ENCODE data around the gene YPEL2. TPM values are rescaled to one million over a fixed set of nuclear protein-coding genes. Genes with fewer than 3 reads are reported as not detected.

YPEL2 gene
- polyA plus RNA-seq, 3 donors from 2014 or later, result 5.6 to 13.0 (median 11.0) TPM

DNA sequence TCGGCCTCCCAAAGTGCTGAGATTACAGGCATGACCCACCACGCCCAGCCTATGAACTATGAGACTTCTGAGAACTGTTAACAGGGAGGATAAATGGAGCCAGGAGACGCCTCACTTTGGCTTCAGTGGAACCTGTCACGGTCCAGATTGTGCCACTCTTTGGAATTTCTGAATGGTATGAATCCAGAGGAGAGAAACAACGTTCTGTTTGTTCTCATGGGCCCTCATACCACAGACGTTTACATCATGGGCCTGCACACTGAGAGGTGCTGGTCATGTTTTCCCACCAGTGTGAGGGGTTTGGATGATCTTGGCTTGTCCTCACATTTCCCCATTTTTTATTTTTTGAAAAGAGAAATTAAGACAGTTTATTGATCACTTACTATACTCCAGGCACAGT is 90.3 kb downstream of the YPEL2 start:
- Mint-ChIP-seq H3K36me3 (no peaks in the 10 kb centered on the region), H3K9me3 (peaks cover 0 to under 1% (median 0%) of the 10 kb centered on the region in 6 donors), H3K27me3 (ENCODE audit: low read depth in 3 of 3) (no peaks in the 10 kb centered on the region), H3K4me3 (no peak overlapping the region), H3K4me1 (no peaks in the 10 kb centered on the region), H3K27ac (no peak overlapping the region)
- DNase-seq, result no peak

DNA sequence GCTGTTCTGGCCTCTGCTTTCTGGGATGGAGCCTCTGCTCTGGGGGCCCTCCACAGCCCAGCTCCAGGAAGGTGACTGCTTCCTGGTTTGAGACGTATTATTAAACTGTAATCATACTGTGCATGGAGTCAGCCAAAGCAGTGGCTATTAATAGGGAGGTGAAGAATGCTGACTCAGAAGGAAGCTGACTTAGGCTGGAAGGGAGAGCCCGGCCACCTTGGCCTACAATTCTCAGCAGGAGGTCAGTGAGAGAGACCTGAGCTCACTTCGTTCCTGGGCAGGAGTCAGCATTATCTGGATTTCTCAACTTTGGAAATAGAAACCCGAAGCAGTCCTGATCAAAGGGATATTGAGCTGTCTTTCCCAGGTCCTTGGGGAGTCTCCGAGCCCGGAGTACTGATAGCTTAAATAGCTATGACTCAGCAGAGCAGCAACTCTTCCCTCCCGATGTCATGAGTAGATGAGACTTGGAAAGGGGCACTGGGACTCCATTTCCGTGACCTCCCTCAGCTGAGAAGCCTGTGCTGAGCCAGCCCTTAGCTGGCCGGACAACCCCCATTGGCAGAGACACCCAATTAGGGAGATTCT is 91.8 kb downstream of the YPEL2 start:
- no peaks in the 10 kb centered on the region for H3K27me3 Mint-ChIP-seq (ENCODE audit: low read depth in 3 of 3)
- no peak for DNase-seq
- H3K4me1 Mint-ChIP-seq, result no peaks in the 10 kb centered on the region
- no peak overlapping the region for H3K4me3 Mint-ChIP-seq
- H3K36me3 Mint-ChIP-seq, result no peaks in the 10 kb centered on the region
- no peak overlapping the region for H3K27ac Mint-ChIP-seq
- no peaks in the 10 kb centered on the region for H3K9me3 Mint-ChIP-seq

DNA sequence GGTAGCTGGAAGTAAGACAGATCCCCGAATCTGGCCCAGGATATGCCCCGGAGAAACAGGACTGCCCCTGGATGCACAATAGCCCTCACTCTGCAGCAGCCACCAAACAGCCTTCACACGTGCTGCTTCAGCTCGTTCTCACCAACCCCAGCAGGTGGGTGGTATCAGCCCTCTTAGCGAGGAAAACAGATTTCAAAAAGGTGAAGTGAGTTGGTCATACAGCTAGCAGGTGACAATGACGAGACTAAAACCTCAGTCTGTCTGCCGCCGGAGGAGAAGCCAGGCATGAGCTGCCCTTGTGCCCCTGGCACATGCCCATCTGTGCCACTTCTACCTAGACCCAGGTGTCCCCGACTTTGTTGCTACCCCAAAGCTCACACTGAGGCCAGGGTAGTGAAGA is 92.4 kb downstream of the YPEL2 start:
- H3K36me3 Mint-ChIP-seq, result no peaks in the 10 kb centered on the region
- H3K4me3 Mint-ChIP-seq, result no peak overlapping the region
- H3K27me3 Mint-ChIP-seq (ENCODE audit: low read depth in 3 of 3), result no peaks in the 10 kb centered on the region
- no peak overlapping the region for H3K27ac Mint-ChIP-seq
- no peaks in the 10 kb centered on the region for H3K9me3 Mint-ChIP-seq
- H3K4me1 Mint-ChIP-seq, result no peaks in the 10 kb centered on the region
- no peak for DNase-seq

DNA sequence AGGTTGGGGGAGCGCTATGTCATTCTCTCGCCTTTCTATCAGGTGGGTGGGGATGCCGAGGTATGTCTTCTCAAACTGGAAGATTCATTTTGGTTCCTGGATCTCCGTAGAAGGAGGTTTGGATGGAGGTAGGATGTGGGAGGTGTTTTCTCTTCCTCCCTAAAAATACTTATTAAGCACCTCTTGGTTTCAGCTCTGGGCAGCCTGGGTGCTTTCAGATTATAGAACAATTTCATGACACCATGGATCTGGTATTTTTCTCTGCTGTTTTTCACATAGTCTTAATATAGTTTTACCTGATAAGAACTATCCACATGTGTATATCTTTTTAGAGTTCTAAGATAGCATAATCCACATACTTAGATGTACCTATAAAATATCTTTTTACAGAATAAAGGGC is 92.9 kb downstream of the YPEL2 start:
- no peaks in the 10 kb centered on the region for H3K27me3 Mint-ChIP-seq (ENCODE audit: low read depth in 3 of 3)
- no peaks in the 10 kb centered on the region for H3K36me3 Mint-ChIP-seq
- DNase-seq, result no peak
- H3K27ac Mint-ChIP-seq, result no peak overlapping the region
- H3K9me3 Mint-ChIP-seq, result no peaks in the 10 kb centered on the region
- no peak overlapping the region for H3K4me3 Mint-ChIP-seq
- H3K4me1 Mint-ChIP-seq, result no peaks in the 10 kb centered on the region

DNA sequence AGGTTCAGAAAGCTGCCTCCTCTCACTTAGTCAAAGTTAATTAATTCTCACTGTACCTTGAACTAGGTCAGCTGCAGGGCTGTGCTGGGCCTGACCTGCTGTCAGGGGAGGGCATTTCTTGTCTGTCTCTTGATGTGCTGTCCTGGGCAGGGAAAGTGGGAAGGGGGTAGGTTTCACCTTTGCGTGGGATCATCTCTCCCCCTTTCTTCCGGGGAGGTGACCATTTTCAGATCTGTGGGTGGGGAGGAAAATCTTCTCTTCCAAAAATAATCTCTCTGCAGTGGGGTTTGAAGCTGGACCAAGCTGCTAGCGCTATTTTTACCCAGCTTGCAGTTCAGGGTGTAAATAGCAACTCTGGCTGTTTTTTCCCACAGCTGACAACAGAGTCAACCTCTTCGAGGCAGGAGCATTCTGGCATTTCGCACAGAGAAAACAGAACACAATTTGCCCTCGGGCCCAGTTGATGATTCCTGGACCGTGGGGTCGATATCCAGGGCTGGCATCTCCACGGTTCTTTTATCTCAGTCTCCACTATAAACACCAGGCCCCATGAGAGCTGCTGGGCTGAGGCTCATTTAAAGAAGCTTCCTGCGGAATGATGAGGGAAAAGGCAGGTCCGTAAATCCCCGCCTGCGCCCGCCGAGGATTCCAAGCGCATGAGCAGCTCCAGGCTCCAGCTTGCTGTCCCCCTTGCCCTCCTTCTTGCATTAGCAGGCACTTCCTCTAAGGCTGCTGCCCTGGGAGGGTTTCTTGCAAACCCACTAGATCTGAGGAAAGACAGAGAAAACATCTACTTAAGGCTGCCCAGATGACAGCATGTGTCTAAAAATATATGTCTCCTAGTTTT is 93.9 kb downstream of the YPEL2 start:
- peaks cover 0 to 4% (median 0%) of the 10 kb centered on the region in 3 donors for H3K27me3 Mint-ChIP-seq (ENCODE audit: low read depth in 3 of 3)
- H3K4me1 Mint-ChIP-seq, result no peaks in the 10 kb centered on the region
- H3K27ac Mint-ChIP-seq, result no peak overlapping the region
- H3K36me3 Mint-ChIP-seq, result no peaks in the 10 kb centered on the region
- no peak for DNase-seq
- H3K9me3 Mint-ChIP-seq, result no peaks in the 10 kb centered on the region
- no peak overlapping the region for H3K4me3 Mint-ChIP-seq

DNA sequence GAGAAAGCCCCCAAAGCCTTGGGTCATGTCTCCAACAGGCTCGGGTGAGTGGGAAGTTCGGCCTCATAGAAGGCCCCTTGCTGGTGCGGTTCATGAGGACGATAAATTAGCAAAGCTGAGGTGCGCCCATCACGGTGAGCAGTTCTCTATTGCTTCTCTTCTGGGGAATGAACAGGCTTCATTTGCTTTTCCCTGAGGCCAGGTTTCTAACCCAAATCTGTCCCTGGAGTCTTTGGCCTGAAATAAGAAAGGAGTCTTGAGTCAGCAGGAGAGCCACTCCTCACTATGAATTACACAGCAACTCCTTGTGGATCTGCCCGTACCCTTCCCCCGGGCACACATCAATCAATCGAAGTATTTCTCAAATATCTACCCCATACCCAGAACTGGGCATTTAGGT is 94.6 kb downstream of the YPEL2 start:
- H3K36me3 Mint-ChIP-seq, result no peaks in the 10 kb centered on the region

DNA sequence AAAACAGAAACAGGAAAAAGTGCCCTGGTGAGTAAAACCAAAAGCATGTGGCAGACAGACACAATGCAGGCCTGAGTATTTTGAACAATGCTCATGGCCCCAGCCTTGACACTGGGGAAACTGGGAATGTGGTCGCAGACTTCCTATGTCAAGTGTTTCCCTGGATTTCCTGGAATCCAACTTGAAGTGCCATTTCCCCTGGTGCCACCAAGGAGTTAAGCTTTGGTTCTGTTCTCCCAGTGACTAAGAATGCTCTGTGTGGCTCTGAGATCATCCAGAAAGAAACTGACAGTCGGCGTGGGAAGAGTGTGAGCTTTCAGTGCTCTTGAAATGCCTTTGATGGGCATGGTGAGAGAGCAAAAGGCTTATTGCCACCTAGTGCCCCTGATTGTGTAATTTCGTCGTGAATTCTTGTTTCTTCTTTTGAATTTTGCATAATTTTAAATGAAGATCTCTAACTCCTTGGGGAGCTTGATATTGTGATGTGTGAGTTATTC is 96.0 kb downstream of the YPEL2 start:
- Mint-ChIP-seq H3K9me3 (no peaks in the 10 kb centered on the region), H3K4me1 (no peaks in the 10 kb centered on the region), H3K36me3 (no peaks in the 10 kb centered on the region), H3K27me3 (ENCODE audit: low read depth in 3 of 3) (peaks cover 0 to 8% (median 0%) of the 10 kb centered on the region in 3 donors), H3K4me3 (no peak overlapping the region), H3K27ac (no peak overlapping the region)
- no peak for DNase-seq

More for the DNA sequence above, 94.6 kb downstream of the YPEL2 start:
- no peak overlapping the region for H3K4me3 Mint-ChIP-seq
- H3K4me1 Mint-ChIP-seq, result no peaks in the 10 kb centered on the region
- no peak for DNase-seq
- peaks cover 0 to 6% (median 0%) of the 10 kb centered on the region in 3 donors for H3K27me3 Mint-ChIP-seq (ENCODE audit: low read depth in 3 of 3)
- H3K9me3 Mint-ChIP-seq, result no peaks in the 10 kb centered on the region
- no peak overlapping the region for H3K27ac Mint-ChIP-seq

DNA sequence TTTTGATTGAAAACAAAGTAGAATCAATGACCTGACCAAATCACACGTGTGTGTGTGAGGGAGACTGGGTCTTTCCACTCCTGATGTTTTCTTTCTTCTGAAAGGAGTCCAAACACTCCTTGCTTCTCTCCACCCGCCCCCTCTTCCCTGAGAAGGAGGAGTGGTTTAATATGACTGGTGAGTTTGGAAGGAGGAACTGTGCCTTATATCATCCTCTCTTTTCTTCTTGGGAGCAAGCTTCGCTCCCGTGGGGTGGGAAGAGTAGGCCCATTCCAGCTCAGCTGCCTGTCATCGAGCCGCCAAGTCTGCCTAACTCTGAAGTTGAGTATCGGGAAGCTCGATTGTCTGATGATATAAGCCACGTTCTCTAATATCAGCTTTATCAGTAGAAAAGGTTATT is 96.5 kb downstream of the YPEL2 start:
- Mint-ChIP-seq H3K4me1 (no peaks in the 10 kb centered on the region), H3K36me3 (no peaks in the 10 kb centered on the region), H3K4me3 (no peak overlapping the region), H3K27me3 (ENCODE audit: low read depth in 3 of 3) (peaks cover 0 to 10% (median 2%) of the 10 kb centered on the region in 3 donors), H3K9me3 (no peaks in the 10 kb centered on the region), H3K27ac (no peak overlapping the region)
- DNase-seq, result no peak

DNA sequence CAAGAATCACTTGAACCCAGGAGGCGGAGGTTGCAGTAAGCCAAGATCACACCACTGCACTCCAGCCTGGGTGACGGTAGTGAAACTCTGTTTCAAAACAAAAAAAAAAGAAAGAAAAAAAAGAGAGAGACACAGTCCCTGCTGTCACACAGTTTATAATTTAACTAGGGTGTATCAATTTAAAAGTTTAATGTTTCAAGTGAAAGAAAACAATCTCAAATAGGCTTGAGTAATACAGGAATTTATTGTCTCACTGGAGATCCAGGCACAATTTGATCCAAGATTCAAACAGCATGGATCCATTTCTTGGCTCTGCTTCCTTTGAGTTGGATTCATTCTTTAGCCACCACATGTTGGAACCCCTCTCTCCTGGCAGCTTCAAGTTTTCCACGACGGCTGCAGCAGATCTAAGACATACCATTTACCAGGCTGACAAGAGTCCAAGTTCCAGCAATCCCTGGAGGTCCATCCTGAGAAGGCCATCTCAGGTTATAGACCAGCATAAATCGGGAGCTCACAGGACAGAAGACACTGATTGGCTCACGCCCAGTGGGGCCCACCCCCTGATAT is 97.5 kb downstream of the YPEL2 start:
- no peak for DNase-seq
- Mint-ChIP-seq H3K9me3 (no peaks in the 10 kb centered on the region), H3K4me1 (no peaks in the 10 kb centered on the region), H3K27me3 (ENCODE audit: low read depth in 3 of 3) (peaks cover 0 to 10% (median 2%) of the 10 kb centered on the region in 3 donors), H3K36me3 (no peaks in the 10 kb centered on the region), H3K4me3 (no peak overlapping the region), H3K27ac (no peak overlapping the region)

DNA sequence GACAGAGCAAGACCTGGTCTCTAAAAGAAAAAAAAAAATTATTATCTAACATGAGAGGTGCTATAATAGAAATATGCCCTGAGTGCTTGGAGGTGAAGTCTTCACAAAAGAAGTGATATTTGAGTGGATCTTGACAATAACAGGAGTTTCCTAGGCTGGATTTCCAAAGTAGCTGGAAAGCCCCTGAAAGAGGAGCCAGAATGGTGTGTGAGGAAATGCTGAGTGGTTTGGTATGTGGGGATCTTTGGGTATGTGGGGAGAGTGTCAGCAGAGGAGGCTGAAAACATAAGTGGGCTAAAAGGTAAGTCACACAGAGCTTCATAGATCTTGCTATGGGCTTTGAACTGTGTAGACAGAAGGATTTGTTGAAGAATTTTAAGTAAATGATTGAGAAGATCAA is 100.1 kb downstream of the YPEL2 start:
- Mint-ChIP-seq H3K36me3 (no peaks in the 10 kb centered on the region), H3K27ac (no peak overlapping the region), H3K4me1 (no peaks in the 10 kb centered on the region), H3K9me3 (no peaks in the 10 kb centered on the region), H3K4me3 (no peak overlapping the region), H3K27me3 (ENCODE audit: low read depth in 3 of 3) (peaks cover 2 to 10% (median 5%) of the 10 kb centered on the region in 3 donors)
- no peak for DNase-seq

DNA sequence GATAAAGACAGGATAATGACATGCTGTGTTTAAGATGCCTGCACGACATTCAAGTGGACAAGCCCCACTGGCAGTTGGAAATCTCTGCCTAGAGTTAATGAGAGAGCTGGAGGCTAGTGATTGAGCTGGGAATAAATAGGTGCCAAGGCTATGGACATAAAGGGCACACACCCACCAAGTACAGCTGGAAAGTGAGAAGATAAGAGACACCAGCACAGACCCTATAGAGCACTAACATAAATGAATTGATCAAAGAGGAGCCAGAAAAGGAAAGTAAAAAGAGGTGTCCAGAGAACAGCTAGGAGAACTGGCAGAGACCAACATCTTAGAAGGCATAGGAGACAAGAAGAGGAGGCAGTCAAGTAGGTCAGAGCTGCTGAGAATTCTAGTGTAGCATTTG is 101.2 kb downstream of the YPEL2 start:
- no peak for DNase-seq
- H3K27ac Mint-ChIP-seq, result no peak overlapping the region
- peaks cover 2 to 10% (median 10%) of the 10 kb centered on the region in 3 donors for H3K27me3 Mint-ChIP-seq (ENCODE audit: low read depth in 3 of 3)
- H3K9me3 Mint-ChIP-seq, result no peaks in the 10 kb centered on the region
- H3K4me3 Mint-ChIP-seq, result no peak overlapping the region
- H3K36me3 Mint-ChIP-seq, result no peaks in the 10 kb centered on the region
- no peaks in the 10 kb centered on the region for H3K4me1 Mint-ChIP-seq

DNA sequence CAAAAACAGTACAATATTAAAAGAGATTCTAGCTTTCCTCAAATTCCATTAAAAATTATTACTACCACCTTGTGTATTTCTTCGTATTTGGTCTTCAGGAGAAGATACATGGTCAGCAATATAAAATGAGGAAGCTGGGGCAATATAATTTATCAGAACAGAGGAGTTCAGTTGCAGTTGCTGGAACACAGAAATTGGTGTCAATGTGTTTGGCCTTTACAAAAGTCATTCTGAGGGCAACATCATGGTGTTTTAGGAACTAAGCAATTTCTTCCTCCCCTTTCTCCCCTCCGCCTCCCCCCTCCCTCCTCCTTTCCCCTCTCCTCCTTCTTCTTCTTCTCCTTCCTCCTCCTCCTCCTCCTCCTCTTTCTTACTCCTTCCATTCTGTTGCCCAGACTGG is 102.1 kb downstream of the YPEL2 start:
- DNase-seq, result no peak
- no peak overlapping the region for H3K4me3 Mint-ChIP-seq
- no peaks in the 10 kb centered on the region for H3K36me3 Mint-ChIP-seq
- H3K4me1 Mint-ChIP-seq, result no peaks in the 10 kb centered on the region
- H3K27ac Mint-ChIP-seq, result no peak overlapping the region
- no peaks in the 10 kb centered on the region for H3K9me3 Mint-ChIP-seq
- H3K27me3 Mint-ChIP-seq (ENCODE audit: low read depth in 3 of 3), result peaks cover 2 to 13% (median 10%) of the 10 kb centered on the region in 3 donors

DNA sequence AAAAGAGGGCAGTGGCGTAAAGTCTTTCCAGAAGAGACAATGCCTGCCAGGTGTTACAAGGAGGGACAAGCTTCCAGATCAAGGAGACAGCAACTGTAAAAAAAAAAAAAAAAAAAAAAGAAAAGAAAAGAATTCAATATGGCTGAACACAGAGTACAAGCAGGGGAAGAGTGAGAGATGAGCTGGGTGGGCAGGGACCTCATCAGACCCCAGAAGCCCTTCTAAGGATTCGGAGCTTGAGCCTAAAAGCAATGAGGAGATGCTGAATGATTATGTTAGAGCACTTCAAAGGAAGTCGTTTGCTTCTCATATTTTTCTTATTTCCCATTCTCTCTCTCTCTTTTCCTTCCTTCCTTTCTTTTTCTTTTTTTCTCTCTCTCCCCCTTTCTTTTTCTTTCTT is 103.0 kb downstream of the YPEL2 start:
- no peak for DNase-seq
- Mint-ChIP-seq H3K9me3 (no peaks in the 10 kb centered on the region), H3K36me3 (no peaks in the 10 kb centered on the region), H3K4me3 (no peak overlapping the region), H3K4me1 (no peaks in the 10 kb centered on the region), H3K27ac (no peak overlapping the region), H3K27me3 (ENCODE audit: low read depth in 3 of 3) (peaks cover 2 to 13% (median 10%) of the 10 kb centered on the region in 3 donors)

DNA sequence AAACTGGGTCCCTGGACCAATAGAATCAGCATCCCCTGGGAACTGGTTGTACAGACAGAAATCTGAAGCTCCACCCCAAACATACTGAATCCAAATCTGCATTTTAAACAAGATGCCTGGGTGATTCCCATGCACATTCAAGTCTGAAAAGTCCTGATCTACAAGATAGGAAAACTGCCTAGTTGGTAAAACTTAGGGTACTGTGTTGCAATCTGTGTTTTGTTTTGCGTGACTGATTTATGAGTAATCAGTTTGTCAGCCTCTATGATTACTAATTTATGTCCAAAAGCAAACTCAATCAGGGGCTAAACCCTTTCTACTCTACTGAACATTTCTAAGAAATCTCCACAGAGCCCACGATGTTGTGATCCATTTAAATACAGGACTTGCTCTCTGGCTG is 103.8 kb downstream of the YPEL2 start:
- Mint-ChIP-seq H3K9me3 (no peaks in the 10 kb centered on the region), H3K27me3 (ENCODE audit: low read depth in 3 of 3) (peaks cover 2 to 13% (median 6%) of the 10 kb centered on the region in 3 donors), H3K27ac (no peak overlapping the region), H3K36me3 (no peaks in the 10 kb centered on the region), H3K4me1 (no peaks in the 10 kb centered on the region), H3K4me3 (no peak overlapping the region)
- DNase-seq, result no peak
